ENCODE measurements around the gene PADI1.
A peak's percentile ranks its signal among the peaks of the same experiment; 100 is the strongest.

Gene PADI1

GRCh38 chr1:17243274-17243673, 38.3 kb downstream of the PADI1 start:
- ChIA-PET POLR2A (ENCODE audit: low non-redundant PET) (no interaction called here), CTCF (no interaction called here)
- TF ChIP-seq, protein P1, sequence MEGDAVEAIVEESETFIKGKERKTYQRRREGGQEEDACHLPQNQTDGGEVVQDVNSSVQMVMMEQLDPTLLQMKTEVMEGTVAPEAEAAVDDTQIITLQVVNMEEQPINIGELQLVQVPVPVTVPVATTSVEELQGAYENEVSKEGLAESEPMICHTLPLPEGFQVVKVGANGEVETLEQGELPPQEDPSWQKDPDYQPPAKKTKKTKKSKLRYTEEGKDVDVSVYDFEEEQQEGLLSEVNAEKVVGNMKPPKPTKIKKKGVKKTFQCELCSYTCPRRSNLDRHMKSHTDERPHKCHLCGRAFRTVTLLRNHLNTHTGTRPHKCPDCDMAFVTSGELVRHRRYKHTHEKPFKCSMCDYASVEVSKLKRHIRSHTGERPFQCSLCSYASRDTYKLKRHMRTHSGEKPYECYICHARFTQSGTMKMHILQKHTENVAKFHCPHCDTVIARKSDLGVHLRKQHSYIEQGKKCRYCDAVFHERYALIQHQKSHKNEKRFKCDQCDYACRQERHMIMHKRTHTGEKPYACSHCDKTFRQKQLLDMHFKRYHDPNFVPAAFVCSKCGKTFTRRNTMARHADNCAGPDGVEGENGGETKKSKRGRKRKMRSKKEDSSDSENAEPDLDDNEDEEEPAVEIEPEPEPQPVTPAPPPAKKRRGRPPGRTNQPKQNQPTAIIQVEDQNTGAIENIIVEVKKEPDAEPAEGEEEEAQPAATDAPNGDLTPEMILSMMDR (conservative IDR thresholded peaks at IDR 0.05; ENCODE audit: low read depth) = no peak
- peak overlapping the region; percentile 64 for H3K27ac ChIP-seq
- DNase-seq (ENCODE audit: low spot score) = no peak

- ChIA-PET CTCF (interaction anchor here (0.5 to 1.0 kb wide), 2 partner anchors 8 to 187 kb away, joined by 3 to 5 read pairs; no protein-coding TSS in a partner anchor), POLR2A (ENCODE audit: low non-redundant PET) (interaction anchor here (0.6 kb wide), 2 partner anchors 118 to 122 kb away, joined by 4 read pairs; no protein-coding TSS in a partner anchor)
- peak overlapping the region; percentile 82 for H3K27ac ChIP-seq
- TF ChIP-seq, protein P1 (conservative IDR thresholded peaks at IDR 0.05; ENCODE audit: low read depth) = no peak
- DNase-seq (ENCODE audit: low spot score) = peak; percentile 75
Observed at GRCh38 chr1:17244821-17245740, 40.2 kb downstream of the PADI1 start.

DNA sequence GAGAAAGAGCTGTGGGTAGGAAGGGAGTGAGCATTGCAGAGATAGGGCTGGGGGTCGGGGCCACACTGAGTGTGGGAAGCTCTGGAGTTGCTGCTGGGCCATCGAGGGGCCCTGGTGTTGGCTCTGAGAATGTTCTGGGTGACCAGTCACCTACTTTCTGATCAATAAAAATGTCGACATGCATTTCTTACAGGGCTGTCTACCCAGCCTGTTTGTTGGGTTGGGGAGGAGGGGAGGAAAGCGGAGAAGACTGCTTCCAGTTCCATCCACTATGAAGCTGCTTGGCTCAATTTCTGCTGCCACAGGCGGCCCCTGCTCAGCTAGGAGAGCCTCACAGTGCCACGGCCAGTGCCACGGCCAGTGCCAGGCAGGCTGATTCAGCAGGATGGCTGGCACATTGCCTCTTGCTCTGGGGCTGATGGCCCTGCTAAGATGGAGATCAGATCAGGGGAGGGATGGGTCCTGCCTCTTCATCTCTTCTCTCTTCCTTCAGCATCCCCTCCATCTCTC, 40.9 kb downstream of the PADI1 start:
- ChIA-PET CTCF (interaction anchor here (1.0 kb wide), 2 partner anchors 9 to 120 kb away, joined by 3 to 5 read pairs; no protein-coding TSS in a partner anchor), POLR2A (ENCODE audit: low non-redundant PET) (no interaction called here)
- no peak for DNase-seq (ENCODE audit: low spot score)
- H3K27ac ChIP-seq = peak overlapping the region; percentile 82
- TF ChIP-seq, protein P1 (conservative IDR thresholded peaks at IDR 0.05; ENCODE audit: low read depth) = no peak

- DNase-seq (ENCODE audit: low spot score) = no peak
- CTCF ChIA-PET = interaction anchor here (0.7 kb wide), 1 partner anchor 60 kb away, joined by 4 read pairs; no protein-coding TSS in a partner anchor
- H3K27ac ChIP-seq = peak overlapping the region; percentile 56
- POLR2A ChIA-PET (ENCODE audit: low non-redundant PET) = no interaction called here
- TF ChIP-seq, protein P1 (conservative IDR thresholded peaks at IDR 0.05; ENCODE audit: low read depth) = no peak
Observed at GRCh38 chr1:17246971-17247370, 42.0 kb downstream of the PADI1 start.

- CTCF ChIA-PET = no interaction called here
- TF ChIP-seq, protein P1 (conservative IDR thresholded peaks at IDR 0.05; ENCODE audit: low read depth) = no peak
- POLR2A ChIA-PET (ENCODE audit: low non-redundant PET) = no interaction called here
- peak within 1 kb of the TSS; percentile 74 for H3K27ac ChIP-seq
- peak; percentile 46 for DNase-seq (ENCODE audit: low spot score)
Observed at GRCh38 chr1:17248781-17249180, 43.9 kb downstream of the PADI1 start, which contains the start of gene PADI3. TSS of gene PADI3 (plus strand) at chr1:17249098. CDS start at chr1:17249138, 40 bp downstream.

DNA sequence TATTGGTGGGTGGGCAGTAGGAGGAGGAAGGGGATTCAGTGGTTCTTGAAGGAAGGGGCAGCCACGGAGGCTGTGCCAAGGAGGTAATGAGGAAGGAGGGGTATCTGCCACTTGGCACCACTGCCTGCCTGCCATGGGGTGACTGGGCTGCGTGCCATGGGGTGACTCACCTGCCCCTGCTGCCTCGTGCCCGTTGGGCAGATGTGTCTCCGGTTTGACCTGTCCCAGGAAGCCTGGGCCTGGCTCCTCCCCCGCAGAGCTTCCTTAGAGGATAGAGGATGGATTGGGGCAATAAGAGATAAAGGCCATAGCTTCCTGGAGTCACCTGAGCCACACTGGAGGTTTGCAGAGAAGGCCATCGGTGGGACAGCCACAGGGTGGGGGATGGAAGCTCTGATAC, 45.7 kb downstream of the PADI1 start:
- ChIA-PET CTCF (interaction anchor here (0.6 to 1.1 kb wide), 4 partner anchors 13 to 170 kb away, joined by 3 to 5 read pairs (median 3); no protein-coding TSS in a partner anchor), POLR2A (ENCODE audit: low non-redundant PET) (no interaction called here)
- H3K27ac ChIP-seq = peak overlapping the region; percentile 74
- DNase-seq (ENCODE audit: low spot score) = peak; percentile 93
- TF ChIP-seq, protein P1 (conservative IDR thresholded peaks at IDR 0.05; ENCODE audit: low read depth) = no peak

All from RWPE1 (cell line).